ENCODE data around the gene EVX1. TPM values are rescaled to one million over a fixed set of nuclear protein-coding genes. Genes with fewer than 3 reads are reported as not detected.

The EVX1 gene
- total RNA-seq, 1 donor from 2014 or later: not detected

DNA sequence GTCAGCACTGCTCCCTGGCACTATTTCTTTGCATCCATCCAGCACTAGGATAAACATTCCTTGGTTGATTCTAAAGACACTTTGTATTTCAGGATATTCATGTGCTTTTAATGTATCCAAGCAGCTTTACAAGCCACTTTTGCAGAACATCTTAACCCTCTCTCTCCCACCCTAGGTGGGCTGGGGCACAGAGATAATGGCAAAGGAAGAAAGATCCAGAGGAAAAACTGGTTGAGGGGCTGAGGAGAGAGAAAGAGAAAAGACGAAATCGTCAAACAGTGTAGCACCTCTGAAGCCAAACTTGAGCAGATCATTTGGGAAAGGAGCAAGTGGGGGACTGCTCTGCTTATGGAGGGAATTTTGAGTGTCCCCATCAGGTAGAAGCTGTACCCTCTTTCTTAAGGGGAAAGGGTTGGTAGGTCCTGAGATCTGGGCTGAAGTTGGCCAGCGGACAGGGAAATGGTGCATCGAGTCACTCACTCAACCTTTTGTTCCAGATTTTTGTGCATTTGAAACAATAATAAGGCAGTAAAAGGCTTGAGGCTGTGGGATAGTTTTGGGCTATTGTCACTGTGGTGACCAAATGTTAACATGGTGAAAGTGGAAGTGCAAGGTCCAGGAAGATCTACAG is 38.5 kb upstream of the EVX1 start:
- TF ChIP-seq, protein P1, sequence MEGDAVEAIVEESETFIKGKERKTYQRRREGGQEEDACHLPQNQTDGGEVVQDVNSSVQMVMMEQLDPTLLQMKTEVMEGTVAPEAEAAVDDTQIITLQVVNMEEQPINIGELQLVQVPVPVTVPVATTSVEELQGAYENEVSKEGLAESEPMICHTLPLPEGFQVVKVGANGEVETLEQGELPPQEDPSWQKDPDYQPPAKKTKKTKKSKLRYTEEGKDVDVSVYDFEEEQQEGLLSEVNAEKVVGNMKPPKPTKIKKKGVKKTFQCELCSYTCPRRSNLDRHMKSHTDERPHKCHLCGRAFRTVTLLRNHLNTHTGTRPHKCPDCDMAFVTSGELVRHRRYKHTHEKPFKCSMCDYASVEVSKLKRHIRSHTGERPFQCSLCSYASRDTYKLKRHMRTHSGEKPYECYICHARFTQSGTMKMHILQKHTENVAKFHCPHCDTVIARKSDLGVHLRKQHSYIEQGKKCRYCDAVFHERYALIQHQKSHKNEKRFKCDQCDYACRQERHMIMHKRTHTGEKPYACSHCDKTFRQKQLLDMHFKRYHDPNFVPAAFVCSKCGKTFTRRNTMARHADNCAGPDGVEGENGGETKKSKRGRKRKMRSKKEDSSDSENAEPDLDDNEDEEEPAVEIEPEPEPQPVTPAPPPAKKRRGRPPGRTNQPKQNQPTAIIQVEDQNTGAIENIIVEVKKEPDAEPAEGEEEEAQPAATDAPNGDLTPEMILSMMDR (IDR thresholded peaks at IDR 0.05; ENCODE audit: insufficient read depth, low read length, severe bottlenecking): no peak
- H3K27me3 ChIP-seq (ENCODE audit: control insufficient read depth, insufficient read depth, low read length): peaks cover 67% of the 10 kb centered on the region
- FAIRE-seq: no peak
- DNase-seq (ENCODE audit: low read depth): no peak
- no peak overlapping the region for H3K4me3 ChIP-seq (ENCODE audit: low read depth, low read length)
- H3K36me3 ChIP-seq (ENCODE audit: control insufficient read depth, insufficient read depth, low read length): no peaks in the 10 kb centered on the region

DNA sequence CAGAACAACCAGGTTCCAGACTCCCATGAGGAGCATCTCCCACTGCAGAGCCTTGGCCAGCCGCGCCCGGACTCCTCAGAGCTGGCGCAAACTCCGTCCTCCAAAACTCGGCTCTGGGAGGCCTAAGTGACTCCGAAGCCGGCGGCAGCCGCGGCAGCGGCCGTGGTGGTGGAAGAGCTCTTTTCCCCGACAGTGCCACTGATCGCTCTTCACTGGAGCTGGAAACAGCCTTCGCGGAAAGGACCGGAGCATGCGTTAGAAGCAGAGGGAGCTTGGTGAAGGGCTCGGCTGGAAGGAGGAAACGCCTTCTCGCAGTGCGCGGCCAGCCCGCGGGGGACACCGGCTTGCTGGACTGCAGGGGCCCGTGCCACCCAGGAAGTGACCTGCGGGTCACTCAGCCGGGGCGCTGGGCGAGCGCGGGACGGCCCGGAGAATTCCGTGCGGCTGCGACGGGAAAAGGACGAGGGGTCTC is 37.7 kb upstream of the EVX1 start:
- TF ChIP-seq, protein P1 (IDR thresholded peaks at IDR 0.05; ENCODE audit: insufficient read depth, low read length, severe bottlenecking): no peak
- DNase-seq (ENCODE audit: low read depth): no peak
- FAIRE-seq: no peak
- Histone ChIP-seq H3K27me3 (ENCODE audit: control insufficient read depth, insufficient read depth, low read length) (peaks cover 73% of the 10 kb centered on the region), H3K36me3 (ENCODE audit: control insufficient read depth, insufficient read depth, low read length) (no peaks in the 10 kb centered on the region), H3K4me3 (ENCODE audit: low read depth, low read length) (no peak overlapping the region)

- no peak overlapping the region for H3K4me3 ChIP-seq (ENCODE audit: low read depth, low read length)
- TF ChIP-seq, protein P1 (IDR thresholded peaks at IDR 0.05; ENCODE audit: insufficient read depth, low read length, severe bottlenecking): no peak
- FAIRE-seq: no peak
Observed at GRCh38 chr7:27205325-27206280, 37.0 kb upstream of the EVX1 start.

GRCh38 chr7:27207348-27207985 is 35.1 kb upstream of the EVX1 start:
- no peaks in the 10 kb centered on the region for H3K36me3 ChIP-seq (ENCODE audit: control insufficient read depth, insufficient read depth, low read length)
- FAIRE-seq: no peak
- peaks cover 69% of the 10 kb centered on the region for H3K27me3 ChIP-seq (ENCODE audit: control insufficient read depth, insufficient read depth, low read length)
- TF ChIP-seq, protein P1 (IDR thresholded peaks at IDR 0.05; ENCODE audit: insufficient read depth, low read length, severe bottlenecking): no peak
- H3K4me3 ChIP-seq (ENCODE audit: low read depth, low read length): no peak overlapping the region
- DNase-seq (ENCODE audit: low read depth): no peak

More at GRCh38 chr7:27205325-27206280, 37.0 kb upstream of the EVX1 start:
- H3K36me3 ChIP-seq (ENCODE audit: control insufficient read depth, insufficient read depth, low read length): no peaks in the 10 kb centered on the region
- DNase-seq (ENCODE audit: low read depth): no peak
- H3K27me3 ChIP-seq (ENCODE audit: control insufficient read depth, insufficient read depth, low read length): peaks cover 71% of the 10 kb centered on the region

DNA sequence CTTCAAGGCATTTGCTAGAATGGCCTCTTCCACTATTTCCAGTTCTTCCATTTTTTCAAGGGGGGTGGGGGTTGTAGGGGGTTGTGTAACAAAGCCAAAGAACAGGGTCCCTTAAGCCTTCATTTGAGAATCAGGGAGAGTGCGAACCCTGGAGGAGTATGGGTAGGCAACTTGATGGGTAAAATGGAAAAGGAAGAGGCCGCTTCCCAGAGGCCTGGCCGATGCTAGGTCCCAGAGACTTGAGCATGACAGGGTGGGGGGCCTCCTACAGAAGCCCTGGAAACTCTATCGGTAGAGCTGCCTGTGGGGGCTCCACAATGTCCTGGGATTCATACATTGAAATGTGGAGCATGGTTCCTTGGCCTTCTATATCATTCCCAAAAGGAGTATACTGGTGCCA is 33.6 kb upstream of the EVX1 start:
- Histone ChIP-seq H3K27me3 (ENCODE audit: control insufficient read depth, insufficient read depth, low read length) (peaks cover 71% of the 10 kb centered on the region), H3K36me3 (ENCODE audit: control insufficient read depth, insufficient read depth, low read length) (no peaks in the 10 kb centered on the region), H3K4me3 (ENCODE audit: low read depth, low read length) (no peak overlapping the region)
- TF ChIP-seq, protein P1 (IDR thresholded peaks at IDR 0.05; ENCODE audit: insufficient read depth, low read length, severe bottlenecking): no peak
- FAIRE-seq: no peak
- DNase-seq (ENCODE audit: low read depth): no peak
